Right renal pelvis (tissue), 4 donors: ENCODE measurements around the gene STRN3. TPM values are rescaled to one million over a fixed set of nuclear protein-coding genes. Genes with fewer than 3 reads are reported as not detected.

Experiments used
- polyA plus RNA-seq, 4 donors: library from polyadenylated mRNA; unstranded; fragments of 120-200 nt; gene quantifications; one replicate each; pipeline ENCODE4 v1.2.1, GENCODE V29; 2013; ENCODE audit not compliant: insufficient read length in 4 of 4

Gene STRN3
- polyA plus RNA-seq, 4 donors, result 39.8 to 48.0 (median 47.2) TPM

Other genes with a start within 250 kb of the STRN3 start
- 1 to 10 TPM; 3.1 to 4.7 (median 3.4) TPM for gene COCH, start 151.8 kb downstream of the STRN3 start, polyA plus RNA-seq
- gene AP4S1, start 730 bp downstream of the STRN3 start, polyA plus RNA-seq, result 10 to 100 TPM; 16.9 to 20.0 (median 18.8) TPM
- gene HECTD1, start 181.4 kb upstream of the STRN3 start, polyA plus RNA-seq, result 100 to 1,000 TPM; 145 to 188 (median 176) TPM